HEK293 (cell line): ENCODE results near the gene BBS9.

Experiments used
- CTCF ChIA-PET: fragments of 350-600 bp; formaldehyde crosslinking; extraction: SDS; loops from one replicate; lab custom pipeline; 2021; ENCODE audit warnings: antibody characterized with exemption; lab: Yijun Ruan, JAX
- POLR2A ChIA-PET: fragments of 300-600 bp; formaldehyde crosslinking; extraction: SDS; loops from one replicate; lab custom pipeline; 2020; ENCODE audit warnings: antibody characterized with exemption, inconsistent platforms; lab: Yijun Ruan, JAX
- H3K27ac ChIP-seq: fragments of 200-500 bp; sonication (Bioruptor generic); 2 replicates; pipeline ENCODE4 v1.5.1; 2014; ENCODE audit warnings: low read depth, low read length, control low read depth, inconsistent platforms; ENCODE audit errors: extremely low read depth
- H3K36me3 ChIP-seq, 2 experiments: fragments of 200-500 bp in 1 of 2; sonication (Bioruptor generic) in 1 of 2; 1 replicate in 1 of 2; 2 replicates in 1 of 2; pipeline ENCODE4 v1.5.1; 2014 to 2017; ENCODE audit warnings: inconsistent platforms in 2 of 2, low read length in 2 of 2; ENCODE audit not compliant: control insufficient read depth in 2 of 2, insufficient read depth in 1 of 2
- H3K4me1 ChIP-seq: fragments of 200-500 bp; sonication (Bioruptor generic); 2 replicates; pipeline ENCODE4 v1.5.1; 2014; ENCODE audit warnings: mild to moderate bottlenecking, low read length, inconsistent platforms; ENCODE audit not compliant: control insufficient read depth, insufficient read depth
- H3K4me3 ChIP-seq: 2 replicates; pipeline ENCODE4 v1.5.1; 2011; ENCODE audit warnings: low read depth, mild to moderate bottlenecking, control low read depth, low read length, moderate library complexity
- H3K9me3 ChIP-seq: fragments of 200-500 bp; sonication (Bioruptor generic); 2 replicates; pipeline ENCODE4 v1.5.1; 2014; ENCODE audit warnings: low read depth, low read length, inconsistent platforms; ENCODE audit not compliant: control insufficient read depth, insufficient read depth
- GFI1B ChIP-seq: fragments of 450-650 bp; formaldehyde crosslinking; IDR thresholded peaks from 2 replicates; pipeline ENCODE4 v1.5.1; 2016; ENCODE audit warnings: missing biosample characterization, missing genetic modification characterization
- GLIS2 ChIP-seq: fragments of 450-650 bp; formaldehyde crosslinking; IDR thresholded peaks from 2 replicates; pipeline ENCODE4 v1.5.1; 2016; ENCODE audit warnings: missing biosample characterization, missing genetic modification characterization
- HOXD13 ChIP-seq: sonication (generic); formaldehyde crosslinking; IDR thresholded peaks from 2 replicates; pipeline ENCODE4 v1.8.0; 2022; ENCODE audit warnings: missing genetic modification reagents, borderline replicate concordance
- IKZF3 ChIP-seq: fragments of 450-650 bp; IDR thresholded peaks from 2 replicates; pipeline ENCODE4 v1.5.0; 2018; ENCODE audit warnings: missing biosample characterization, mild to moderate bottlenecking, missing genetic modification characterization, moderate library complexity
- KLF10 ChIP-seq: fragments of 450-650 bp; IDR thresholded peaks from 2 replicates; pipeline ENCODE4 v1.5.1; 2018; ENCODE audit warnings: missing biosample characterization, mild to moderate bottlenecking, missing genetic modification characterization
- OSR2 ChIP-seq: fragments of 450-650 bp; formaldehyde crosslinking; IDR thresholded peaks from 2 replicates; pipeline ENCODE4 v1.5.1; 2016; ENCODE audit warnings: missing biosample characterization, missing genetic modification characterization
- PRDM1 ChIP-seq: fragments of 450-650 bp; formaldehyde crosslinking; IDR thresholded peaks from 2 replicates; pipeline ENCODE4; 2016; ENCODE audit warnings: missing biosample characterization, missing genetic modification characterization
- PRDM6 ChIP-seq: fragments of 450-650 bp; formaldehyde crosslinking; IDR thresholded peaks from 2 replicates; pipeline ENCODE4 v1.5.1; 2017; ENCODE audit warnings: missing biosample characterization, missing genetic modification characterization
- RBAK ChIP-seq: fragments of 450-650 bp; formaldehyde crosslinking; IDR thresholded peaks from 2 replicates; pipeline ENCODE4 v1.5.1; 2016; ENCODE audit warnings: missing biosample characterization, missing genetic modification characterization
- SP7 ChIP-seq: fragments of 450-650 bp; formaldehyde crosslinking; IDR thresholded peaks from 2 replicates; pipeline ENCODE4 v1.5.1; 2016; ENCODE audit warnings: missing biosample characterization, missing genetic modification characterization
- ZNF202 ChIP-seq: fragments of 450-650 bp; formaldehyde crosslinking; IDR thresholded peaks from 2 replicates; pipeline ENCODE4 v1.5.1; 2016; ENCODE audit warnings: missing biosample characterization, missing genetic modification characterization, borderline replicate concordance
- ZNF24 ChIP-seq: fragments of 450-650 bp; formaldehyde crosslinking; IDR thresholded peaks from 2 replicates; pipeline ENCODE4 v1.5.1; 2016; ENCODE audit warnings: missing biosample characterization, missing genetic modification characterization
- ZNF350 ChIP-seq: fragments of 450-650 bp; formaldehyde crosslinking; IDR thresholded peaks from 2 replicates; pipeline ENCODE4 v1.5.0; 2017; ENCODE audit warnings: missing biosample characterization, mild to moderate bottlenecking, missing genetic modification characterization
- ZNF394 ChIP-seq: fragments of 450-650 bp; formaldehyde crosslinking; IDR thresholded peaks from 2 replicates; pipeline ENCODE4 v1.5.1; 2016; ENCODE audit warnings: missing biosample characterization, missing genetic modification characterization, mild to moderate bottlenecking, moderate library complexity, borderline replicate concordance
- ZNF558 ChIP-seq: fragments of 450-650 bp; formaldehyde crosslinking; IDR thresholded peaks from 2 replicates; pipeline ENCODE4 v1.5.1; 2016; ENCODE audit warnings: missing biosample characterization, missing genetic modification characterization
- ZNF580 ChIP-seq: fragments of 450-650 bp; formaldehyde crosslinking; IDR thresholded peaks from 2 replicates; pipeline ENCODE4 v1.5.1; 2016; ENCODE audit warnings: missing biosample characterization, missing genetic modification characterization
- ZNF623 ChIP-seq: fragments of 450-650 bp; formaldehyde crosslinking; IDR thresholded peaks from 2 replicates; pipeline ENCODE4 v1.5.1; 2016; ENCODE audit warnings: missing biosample characterization, missing genetic modification characterization
- ZNF654 ChIP-seq: fragments of 450-650 bp; formaldehyde crosslinking; IDR thresholded peaks from 2 replicates; pipeline ENCODE4 v1.5.1; 2016; ENCODE audit warnings: low read depth, missing biosample characterization, missing genetic modification characterization
- ZNF670 ChIP-seq: fragments of 450-650 bp; formaldehyde crosslinking; IDR thresholded peaks from 2 replicates; pipeline ENCODE4 v1.5.1; 2016; ENCODE audit warnings: missing biosample characterization, missing genetic modification characterization, low read depth
- TF ChIP-seq, protein P1 (sequence below): fragments of 450-650 bp; formaldehyde crosslinking; IDR thresholded peaks from 2 replicates; pipeline ENCODE4 v1.5.1; 2016; ENCODE audit warnings: missing biosample characterization, missing genetic modification characterization, low read depth
- TF ChIP-seq, protein P2 (sequence below): fragments of 450-650 bp; formaldehyde crosslinking; IDR thresholded peaks from 2 replicates; pipeline ENCODE4 v1.5.1; 2016; ENCODE audit warnings: missing biosample characterization, missing genetic modification characterization
- TF ChIP-seq, protein P3 (sequence below): fragments of 450-650 bp; formaldehyde crosslinking; IDR thresholded peaks from 2 replicates; pipeline ENCODE4 v1.5.1; 2017; ENCODE audit warnings: missing biosample characterization, missing genetic modification characterization

The BBS9 gene

DNA sequence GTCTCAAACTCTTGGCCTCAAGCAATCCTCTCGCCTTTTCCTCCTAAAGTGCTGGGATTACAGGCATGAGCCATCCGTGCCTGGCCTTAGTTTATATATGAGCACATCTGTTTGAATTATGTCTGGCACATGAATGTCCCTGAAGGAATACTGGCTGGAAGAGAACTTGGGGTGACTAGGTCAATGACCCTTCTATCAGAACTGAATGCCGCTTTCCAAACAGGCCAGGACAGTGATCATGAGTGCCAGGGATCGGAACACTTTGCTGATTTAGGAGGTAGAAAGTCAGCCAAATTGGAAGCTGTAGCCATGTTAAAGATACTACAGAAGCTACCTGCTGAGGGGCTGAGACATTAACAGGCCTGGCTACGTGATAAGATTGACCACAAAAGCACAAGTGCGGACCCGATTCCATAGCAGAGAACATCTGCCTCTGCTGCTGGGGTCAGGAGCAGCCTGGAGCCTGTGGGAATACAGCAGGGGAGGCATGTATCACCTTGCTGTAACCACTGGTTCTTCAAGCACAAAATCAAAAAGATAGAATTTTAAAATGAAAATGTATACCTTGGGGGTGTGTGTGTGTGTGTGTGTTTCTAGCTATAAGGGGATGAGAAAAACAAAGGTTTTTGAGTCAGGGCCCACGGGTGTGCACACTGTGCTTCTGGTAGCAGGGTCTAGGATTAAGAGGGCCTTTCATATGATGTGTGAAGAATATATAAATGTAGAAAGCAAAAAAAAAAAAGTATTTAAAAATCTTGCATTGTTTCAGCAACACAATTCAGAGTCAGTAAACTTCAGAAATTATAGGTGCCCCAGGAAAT is 293.7 kb downstream of the BBS9 start (continued):
- TF ChIP-seq ZNF558 (tag by site-specific recombination) (no peak), SP7 (tag by site-specific recombination) (no peak), ZNF394 (tag by site-specific recombination) (no peak)

DNA sequence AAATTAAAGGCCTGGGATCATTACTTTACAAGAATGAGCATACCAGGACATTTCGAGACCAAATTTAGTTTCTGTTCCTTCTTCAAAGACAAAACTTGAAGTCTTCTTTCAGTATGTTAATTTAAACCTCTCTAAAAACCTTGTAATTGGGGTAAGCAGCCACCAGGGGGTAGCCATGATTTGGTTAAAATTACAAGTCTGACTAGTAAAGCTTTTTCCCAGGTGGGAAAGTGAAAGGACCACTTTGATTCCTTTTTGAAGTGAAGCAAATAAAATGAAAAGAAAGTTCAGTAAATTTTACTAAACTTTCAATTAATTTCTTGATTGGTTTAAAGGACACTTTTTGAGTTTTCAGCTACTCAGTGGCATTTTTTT is 294.3 kb downstream of the BBS9 start:
- ChIA-PET CTCF (interaction anchor here (0.5 to 1.8 kb wide), 17 partner anchors 10 to 472 kb away, joined by 3 to 8 read pairs (median 3); no protein-coding TSS in a partner anchor), POLR2A (no interaction called here)
- Histone ChIP-seq H3K36me3 (no peaks in the 10 kb centered on the region), H3K4me3 (no peak overlapping the region), H3K9me3 (no peaks in the 10 kb centered on the region), H3K4me1 (no peaks in the 10 kb centered on the region), H3K27ac (no peak overlapping the region)
- peak; percentile 29 for TF ChIP-seq ZNF654
- peak; percentile 59; the same call in 1 of the 2 replicates for TF ChIP-seq PRDM1 (tag by site-specific recombination)
- no peak for TF ChIP-seq HOXD13 (CRISPR knock-in tag)
- peak; percentile 76; the same call in 1 of the 2 replicates for TF ChIP-seq ZNF580

- ChIA-PET CTCF (interaction anchor here (0.7 kb wide), 1 partner anchor 280 kb away, joined by 3 read pairs; no protein-coding TSS in a partner anchor), POLR2A (no interaction called here)
- Histone ChIP-seq H3K9me3 (no peaks in the 10 kb centered on the region), H3K36me3 (no peaks in the 10 kb centered on the region), H3K27ac (no peak overlapping the region), H3K4me1 (no peaks in the 10 kb centered on the region), H3K4me3 (no peak overlapping the region)
- TF ChIP-seq ZNF202 (tag by site-specific recombination) (no peak), ZNF670 (tag by site-specific recombination) (no peak), ZNF24 (no peak), KLF10 (no peak), GLIS2 (tag by site-specific recombination) (no peak), OSR2 (no peak), ZNF623 (tag by site-specific recombination) (no peak), RBAK (tag by site-specific recombination) (no peak), IKZF3 (tag by site-specific recombination) (no peak), GFI1B (tag by site-specific recombination) (no peak), PRDM6 (tag by site-specific recombination) (no peak), ZNF350 (tag by site-specific recombination) (no peak)
- TF ChIP-seq, protein P1, sequence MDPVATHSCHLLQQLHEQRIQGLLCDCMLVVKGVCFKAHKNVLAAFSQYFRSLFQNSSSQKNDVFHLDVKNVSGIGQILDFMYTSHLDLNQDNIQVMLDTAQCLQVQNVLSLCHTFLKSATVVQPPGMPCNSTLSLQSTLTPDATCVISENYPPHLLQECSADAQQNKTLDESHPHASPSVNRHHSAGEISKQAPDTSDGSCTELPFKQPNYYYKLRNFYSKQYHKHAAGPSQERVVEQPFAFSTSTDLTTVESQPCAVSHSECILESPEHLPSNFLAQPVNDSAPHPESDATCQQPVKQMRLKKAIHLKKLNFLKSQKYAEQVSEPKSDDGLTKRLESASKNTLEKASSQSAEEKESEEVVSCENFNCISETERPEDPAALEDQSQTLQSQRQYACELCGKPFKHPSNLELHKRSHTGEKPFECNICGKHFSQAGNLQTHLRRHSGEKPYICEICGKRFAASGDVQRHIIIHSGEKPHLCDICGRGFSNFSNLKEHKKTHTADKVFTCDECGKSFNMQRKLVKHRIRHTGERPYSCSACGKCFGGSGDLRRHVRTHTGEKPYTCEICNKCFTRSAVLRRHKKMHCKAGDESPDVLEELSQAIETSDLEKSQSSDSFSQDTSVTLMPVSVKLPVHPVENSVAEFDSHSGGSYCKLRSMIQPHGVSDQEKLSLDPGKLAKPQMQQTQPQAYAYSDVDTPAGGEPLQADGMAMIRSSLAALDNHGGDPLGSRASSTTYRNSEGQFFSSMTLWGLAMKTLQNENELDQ (tag by site-specific recombination), result no peak
- TF ChIP-seq, protein P2, sequence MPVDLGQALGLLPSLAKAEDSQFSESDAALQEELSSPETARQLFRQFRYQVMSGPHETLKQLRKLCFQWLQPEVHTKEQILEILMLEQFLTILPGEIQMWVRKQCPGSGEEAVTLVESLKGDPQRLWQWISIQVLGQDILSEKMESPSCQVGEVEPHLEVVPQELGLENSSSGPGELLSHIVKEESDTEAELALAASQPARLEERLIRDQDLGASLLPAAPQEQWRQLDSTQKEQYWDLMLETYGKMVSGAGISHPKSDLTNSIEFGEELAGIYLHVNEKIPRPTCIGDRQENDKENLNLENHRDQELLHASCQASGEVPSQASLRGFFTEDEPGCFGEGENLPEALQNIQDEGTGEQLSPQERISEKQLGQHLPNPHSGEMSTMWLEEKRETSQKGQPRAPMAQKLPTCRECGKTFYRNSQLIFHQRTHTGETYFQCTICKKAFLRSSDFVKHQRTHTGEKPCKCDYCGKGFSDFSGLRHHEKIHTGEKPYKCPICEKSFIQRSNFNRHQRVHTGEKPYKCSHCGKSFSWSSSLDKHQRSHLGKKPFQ, result no peak
- TF ChIP-seq, protein P3, sequence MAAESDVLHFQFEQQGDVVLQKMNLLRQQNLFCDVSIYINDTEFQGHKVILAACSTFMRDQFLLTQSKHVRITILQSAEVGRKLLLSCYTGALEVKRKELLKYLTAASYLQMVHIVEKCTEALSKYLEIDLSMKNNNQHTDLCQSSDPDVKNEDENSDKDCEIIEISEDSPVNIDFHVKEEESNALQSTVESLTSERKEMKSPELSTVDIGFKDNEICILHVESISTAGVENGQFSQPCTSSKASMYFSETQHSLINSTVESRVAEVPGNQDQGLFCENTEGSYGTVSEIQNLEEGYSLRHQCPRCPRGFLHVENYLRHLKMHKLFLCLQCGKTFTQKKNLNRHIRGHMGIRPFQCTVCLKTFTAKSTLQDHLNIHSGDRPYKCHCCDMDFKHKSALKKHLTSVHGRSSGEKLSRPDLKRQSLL, result no peak
Observed at GRCh38 chr7:33425395-33425794, 296.0 kb downstream of the BBS9 start.
